ENCODE data around the gene PPP2CA. TPM values are rescaled to one million over a fixed set of nuclear protein-coding genes. Genes with fewer than 3 reads are reported as not detected.

The PPP2CA gene
- total RNA-seq, 5 donors from 2014 or later (not counting 1 experiment from before 2014, with no cell fraction given) = 87.1 to 168 (median 104) TPM

- Mint-ChIP-seq H3K4me1 (no peaks in the 10 kb centered on the region), H3K4me3 (no peak overlapping the region), H3K27ac (no peak overlapping the region), H3K36me3 (peaks cover 3% of the 10 kb centered on the region), H3K27me3 (no peaks in the 10 kb centered on the region), H3K9me3 (no peaks in the 10 kb centered on the region)
- H3K9me3 ChIP-seq = no peaks in the 10 kb centered on the region
- CTCF ChIA-PET = interaction anchor here (0.6 to 1.1 kb wide), 4 partner anchors 22 to 549 kb away, joined by 3 to 8 read pairs (median 6); no protein-coding TSS in a partner anchor
- H3K36me3 ChIP-seq (ENCODE audit: control insufficient read depth in 2 of 2, extremely low read depth in 1 of 2, insufficient read depth in 1 of 2, low read length in 1 of 2) = no peaks in the 10 kb centered on the region
- H3K27me3 ChIP-seq (replicated peaks in 1 of 2; ENCODE audit: control insufficient read depth in 2 of 2, extremely low read depth in 1 of 2, insufficient read depth in 2 of 2, low read length in 1 of 2) = no peaks in the 10 kb centered on the region
- no peak overlapping the region for H3K27ac ChIP-seq (ENCODE audit: low read length)
- H3K4me3 ChIP-seq (ENCODE audit: control insufficient read depth in 1 of 2, extremely low read depth in 1 of 2, low read length in 1 of 2) = no peak overlapping the region
- peaks cover 0 to 4% of the 10 kb centered on the region in 2 experiments for H3K4me1 ChIP-seq (ENCODE audit: control insufficient read depth in 1 of 2, extremely low read depth in 1 of 2, insufficient read depth in 2 of 2, low read length in 2 of 2)
- ATAC-seq (replicated peaks in 1 of 4) = no peak
- WGBS (ENCODE audit: insufficient coverage) = no CpG with 5 or more reads among the region's 3 CpGs
- POLR2A ChIA-PET = interaction anchor here in 1 of 2 donors (0.6 kb wide), 1 partner anchor 423 kb away, joined by 11 read pairs; no protein-coding TSS in a partner anchor
- no peak for DNase-seq
Measured at GRCh38 chr5:134189031-134189430, 36.8 kb downstream of the PPP2CA start.

- DNase-seq = no peak
Measured at GRCh38 chr5:134188092-134188491, 37.8 kb downstream of the PPP2CA start.

GRCh38 chr5:134184155-134185135 lies 41.4 kb downstream of the PPP2CA start:
- peak; percentile 27 to 88 (median 64) for DNase-seq
- ChIA-PET CTCF (interaction anchor here (0.5 to 2.7 kb wide), 13 partner anchors 10 to 403 kb away, joined by 3 to 19 read pairs (median 5); no protein-coding TSS in a partner anchor), POLR2A (no interaction called here)
- WGBS (ENCODE audit: insufficient coverage) = 54% methylated on average over 7 of the region's 11 CpGs
- H3K4me3 Mint-ChIP-seq = no peak overlapping the region
- ATAC-seq (replicated peaks in 1 of 4) = peak; percentile 78 to 94 (median 93)
- no peak overlapping the region for H3K4me3 ChIP-seq (ENCODE audit: control insufficient read depth in 1 of 2, extremely low read depth in 1 of 2, low read length in 1 of 2)
- no peaks in the 10 kb centered on the region for H3K27me3 Mint-ChIP-seq
- no peaks in the 10 kb centered on the region for H3K9me3 Mint-ChIP-seq
- no peaks in the 10 kb centered on the region for H3K36me3 Mint-ChIP-seq
- H3K36me3 ChIP-seq (ENCODE audit: control insufficient read depth in 2 of 2, extremely low read depth in 1 of 2, insufficient read depth in 1 of 2, low read length in 1 of 2) = no peaks in the 10 kb centered on the region
- no peaks in the 10 kb centered on the region for H3K27me3 ChIP-seq (replicated peaks in 1 of 2; ENCODE audit: control insufficient read depth in 2 of 2, extremely low read depth in 1 of 2, insufficient read depth in 2 of 2, low read length in 1 of 2)
- peak overlapping the region in 1 of 2 donors; percentile 22 for H3K27ac Mint-ChIP-seq
- H3K9me3 ChIP-seq = no peaks in the 10 kb centered on the region
- no peak overlapping the region for H3K27ac ChIP-seq (ENCODE audit: low read length)
- peaks cover 0 to 6% of the 10 kb centered on the region in 2 experiments for H3K4me1 ChIP-seq (ENCODE audit: control insufficient read depth in 1 of 2, extremely low read depth in 1 of 2, insufficient read depth in 2 of 2, low read length in 2 of 2)
- no peaks in the 10 kb centered on the region for H3K4me1 Mint-ChIP-seq

More at GRCh38 chr5:134188092-134188491, 37.8 kb downstream of the PPP2CA start:
- Mint-ChIP-seq H3K9me3 (no peaks in the 10 kb centered on the region), H3K4me3 (no peak overlapping the region), H3K36me3 (no peaks in the 10 kb centered on the region), H3K27ac (no peak overlapping the region), H3K27me3 (no peaks in the 10 kb centered on the region), H3K4me1 (no peaks in the 10 kb centered on the region)
- H3K4me3 ChIP-seq (ENCODE audit: control insufficient read depth in 1 of 2, extremely low read depth in 1 of 2, low read length in 1 of 2) = no peak overlapping the region
- no peaks in the 10 kb centered on the region for H3K27me3 ChIP-seq (replicated peaks in 1 of 2; ENCODE audit: control insufficient read depth in 2 of 2, extremely low read depth in 1 of 2, insufficient read depth in 2 of 2, low read length in 1 of 2)
- H3K4me1 ChIP-seq (ENCODE audit: control insufficient read depth in 1 of 2, extremely low read depth in 1 of 2, insufficient read depth in 2 of 2, low read length in 2 of 2) = peaks cover 0 to 6% of the 10 kb centered on the region in 2 experiments
- H3K27ac ChIP-seq (ENCODE audit: low read length) = no peak overlapping the region
- POLR2A ChIA-PET = no interaction called here
- no peaks in the 10 kb centered on the region for H3K36me3 ChIP-seq (ENCODE audit: control insufficient read depth in 2 of 2, extremely low read depth in 1 of 2, insufficient read depth in 1 of 2, low read length in 1 of 2)
- H3K9me3 ChIP-seq = no peaks in the 10 kb centered on the region
- no CpG with 5 or more reads among the region's 1 CpG for WGBS (ENCODE audit: insufficient coverage)
- no peak for ATAC-seq (replicated peaks in 1 of 4)
- CTCF ChIA-PET = interaction anchor here in 1 of 2 donors (0.6 to 1.1 kb wide), 2 partner anchors 23 to 48 kb away, joined by 4 to 8 read pairs; no protein-coding TSS in a partner anchor

GRCh38 chr5:134183481-134183880 lies 42.4 kb downstream of the PPP2CA start:
- POLR2A ChIA-PET = interaction anchor here in 1 of 2 donors (0.5 to 0.6 kb wide), 2 partner anchors 174 to 207 kb away, joined by 3 to 12 read pairs; no protein-coding TSS in a partner anchor
- no peaks in the 10 kb centered on the region for H3K9me3 Mint-ChIP-seq
- no peaks in the 10 kb centered on the region for H3K36me3 ChIP-seq (ENCODE audit: control insufficient read depth in 2 of 2, extremely low read depth in 1 of 2, insufficient read depth in 1 of 2, low read length in 1 of 2)
- H3K36me3 Mint-ChIP-seq = no peaks in the 10 kb centered on the region
- no peaks in the 10 kb centered on the region for H3K9me3 ChIP-seq
- H3K4me3 Mint-ChIP-seq = no peak overlapping the region
- no peak for DNase-seq
- H3K4me1 Mint-ChIP-seq = no peaks in the 10 kb centered on the region
- no peaks in the 10 kb centered on the region for H3K27me3 Mint-ChIP-seq
- ATAC-seq (replicated peaks in 1 of 4) = no peak
- no peaks in the 10 kb centered on the region for H3K27me3 ChIP-seq (replicated peaks in 1 of 2; ENCODE audit: control insufficient read depth in 2 of 2, extremely low read depth in 1 of 2, insufficient read depth in 2 of 2, low read length in 1 of 2)
- H3K4me3 ChIP-seq (ENCODE audit: control insufficient read depth in 1 of 2, extremely low read depth in 1 of 2, low read length in 1 of 2) = no peak overlapping the region
- no peak overlapping the region for H3K27ac Mint-ChIP-seq
- H3K27ac ChIP-seq (ENCODE audit: low read length) = no peak overlapping the region
- H3K4me1 ChIP-seq (ENCODE audit: control insufficient read depth in 1 of 2, extremely low read depth in 1 of 2, insufficient read depth in 2 of 2, low read length in 2 of 2) = peaks cover 0 to 6% of the 10 kb centered on the region in 2 experiments
- CTCF ChIA-PET = interaction anchor here (0.5 to 2.7 kb wide), 16 partner anchors 11 to 421 kb away, joined by 3 to 19 read pairs (median 4); no protein-coding TSS in a partner anchor

GRCh38 chr5:134178096-134178419 lies 47.8 kb downstream of the PPP2CA start:
- Mint-ChIP-seq H3K27ac (peak overlapping the region; percentile 96 to 97), H3K4me1 (peaks cover 27 to 33% (median 27%) of the 10 kb centered on the region in 3 donors), H3K27me3 (no peaks in the 10 kb centered on the region), H3K9me3 (no peaks in the 10 kb centered on the region), H3K36me3 (peaks cover 8% of the 10 kb centered on the region), H3K4me3 (peak overlapping the region; percentile 95 to 97 (median 96))
- CTCF ChIA-PET = interaction anchor here in 1 of 2 donors (0.8 to 1.5 kb wide), 3 partner anchors 9 to 47 kb away, joined by 3 to 7 read pairs (median 6); no protein-coding TSS in a partner anchor
- Histone ChIP-seq H3K4me3 (ENCODE audit: control insufficient read depth in 1 of 2, extremely low read depth in 1 of 2, low read length in 1 of 2) (no peak overlapping the region), H3K4me1 (ENCODE audit: control insufficient read depth in 1 of 2, extremely low read depth in 1 of 2, insufficient read depth in 2 of 2, low read length in 2 of 2) (peaks cover 13 to 26% of the 10 kb centered on the region in 2 experiments), H3K27me3 (replicated peaks in 1 of 2; ENCODE audit: control insufficient read depth in 2 of 2, extremely low read depth in 1 of 2, insufficient read depth in 2 of 2, low read length in 1 of 2) (no peaks in the 10 kb centered on the region), H3K9me3 (no peaks in the 10 kb centered on the region), H3K27ac (ENCODE audit: low read length) (no peak overlapping the region), H3K36me3 (ENCODE audit: control insufficient read depth in 2 of 2, extremely low read depth in 1 of 2, insufficient read depth in 1 of 2, low read length in 1 of 2) (peaks cover 0 to 7% of the 10 kb centered on the region in 2 donors)
- POLR2A ChIA-PET = interaction anchor here in 1 of 2 donors (2.4 to 2.8 kb wide), 2 partner anchors 22 to 48 kb away, joined by 14 to 32 read pairs; partner anchors contain the start of gene PPP2CA
- ATAC-seq (replicated peaks in 1 of 4) = no peak
- WGBS (ENCODE audit: insufficient coverage) = 62% methylated on average over 1 of the region's 3 CpGs
- no peak for DNase-seq

Measured in T-cell (primary cell).